SW 1271 (cell line): Measurements from ENCODE around the gene CYB5A.

Experiments used
- DNase-seq, 2 experiments: peaks; one replicate each; lab custom pipeline; 2025; lab: John Stamatoyannopoulos, UW

The CYB5A gene

GRCh38 chr18:74244554-74244953 is 47.2 kb downstream of the CYB5A start:
- no peak for DNase-seq

DNA sequence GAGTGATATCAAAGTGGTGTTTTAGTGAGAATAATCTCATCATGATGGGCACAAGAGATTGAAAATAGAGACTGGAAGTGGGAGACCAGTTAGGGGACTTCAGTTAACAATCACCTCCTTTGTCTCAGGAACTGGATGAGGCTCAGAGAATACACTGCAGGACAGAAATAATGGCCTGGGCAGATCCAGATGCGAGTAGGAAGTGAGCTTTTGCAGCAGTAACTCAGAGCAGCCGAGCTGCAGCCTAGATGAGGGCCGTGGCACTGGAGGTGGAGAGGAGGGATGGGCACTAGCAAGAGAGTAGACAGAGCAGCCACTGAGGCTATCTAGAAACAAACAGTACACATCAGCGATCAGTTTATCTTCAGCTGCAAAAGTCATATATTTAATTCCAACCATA is 48.6 kb downstream of the CYB5A start:
- DNase-seq = no peak

GRCh38 chr18:74242438-74243096 is 49.2 kb downstream of the CYB5A start:
- DNase-seq = no peak

DNA sequence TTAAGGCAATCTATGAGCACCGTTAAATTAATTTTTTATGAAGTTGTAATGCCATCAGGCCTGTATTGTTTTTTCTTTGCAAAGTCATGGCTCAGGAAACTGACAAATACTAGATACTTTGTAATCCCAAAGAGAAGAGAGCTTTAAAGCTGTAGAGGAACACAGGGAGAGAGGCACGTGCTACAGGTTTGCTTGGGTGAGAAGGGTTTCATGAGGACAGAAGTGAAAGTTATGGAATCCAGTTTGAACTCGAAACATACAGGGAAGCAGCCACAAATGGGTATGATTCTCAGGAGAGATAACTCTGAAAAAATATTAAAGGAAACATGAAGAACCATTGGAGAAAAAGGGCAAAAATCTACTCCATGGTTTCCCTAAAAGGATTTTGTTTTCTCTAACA is 49.8 kb downstream of the CYB5A start:
- DNase-seq = no peak

GRCh38 chr18:74241426-74241825 is 50.3 kb downstream of the CYB5A start:
- DNase-seq = no peak

GRCh38 chr18:74239567-74239966 is 52.2 kb downstream of the CYB5A start:
- DNase-seq = no peak

- no peak for DNase-seq
These were observed 57.2 kb downstream of the CYB5A start for GRCh38 chr18:74234326-74235171.

DNA sequence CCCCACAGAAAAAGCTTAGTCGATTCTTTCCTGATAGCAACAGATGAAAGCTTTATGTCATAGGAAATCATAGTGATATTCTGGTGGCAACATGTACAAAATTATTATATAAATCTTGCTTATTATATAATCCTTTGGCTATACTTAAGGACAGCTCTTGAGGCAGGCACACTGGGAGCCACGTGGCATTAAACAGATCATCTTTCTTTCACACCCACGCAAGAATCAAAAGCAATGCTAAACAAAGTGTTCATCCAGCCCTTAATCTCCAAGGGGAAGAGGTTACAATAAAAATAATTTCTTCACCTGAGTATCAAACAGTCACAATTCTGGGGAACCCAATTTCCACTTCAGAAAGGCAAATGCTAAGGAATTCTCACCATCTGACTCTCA is 57.8 kb downstream of the CYB5A start:
- no peak for DNase-seq

GRCh38 chr18:74230922-74231714 is 60.6 kb downstream of the CYB5A start:
- no peak for DNase-seq

- DNase-seq = no peak
These were observed 61.9 kb downstream of the CYB5A start for GRCh38 chr18:74229891-74230290.

- no peak for DNase-seq
These were observed 62.8 kb downstream of the CYB5A start for GRCh38 chr18:74229005-74229404.

DNA sequence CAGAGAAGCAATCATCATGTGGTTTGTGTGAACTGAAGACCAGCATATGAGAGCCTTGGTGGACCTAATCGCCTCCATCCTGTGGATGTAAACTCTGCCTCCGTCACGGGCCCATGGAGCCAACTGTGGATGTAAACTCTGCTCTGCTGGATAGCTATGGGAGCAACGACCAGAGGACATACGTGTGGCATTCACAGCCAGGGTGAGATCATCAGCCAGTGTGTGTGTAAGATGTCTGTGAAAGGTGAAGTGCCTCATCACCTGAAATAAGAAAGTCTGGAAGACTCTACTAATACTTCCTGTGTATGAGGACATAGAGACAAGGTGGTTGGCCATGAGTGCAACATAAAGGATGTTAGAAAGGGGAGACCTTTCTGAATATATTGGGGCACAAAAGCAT is 63.5 kb downstream of the CYB5A start:
- DNase-seq = no peak

- no peak for DNase-seq
These were observed 65.1 kb downstream of the CYB5A start for GRCh38 chr18:74226666-74227065.

DNA sequence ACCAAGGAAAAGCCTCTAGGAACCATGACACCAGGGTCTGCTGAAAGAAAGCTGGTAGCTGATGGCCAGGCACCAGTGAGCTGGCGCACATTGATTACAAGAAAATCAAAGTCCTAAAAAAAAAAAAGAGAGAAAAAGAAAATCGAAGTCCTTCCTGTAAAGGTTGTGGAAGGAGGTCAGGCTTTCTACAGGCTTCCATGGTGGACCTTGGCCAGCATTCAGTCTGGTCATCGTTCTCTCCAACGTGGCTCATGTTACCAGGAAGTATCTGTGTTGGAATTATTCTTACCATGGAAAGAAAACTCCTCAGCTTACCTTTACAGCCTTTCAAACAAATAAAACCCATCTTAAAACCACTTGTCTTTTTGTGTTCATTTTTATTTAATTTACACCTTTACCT is 65.6 kb downstream of the CYB5A start:
- no peak for DNase-seq

- no peak for DNase-seq
These were observed 66.4 kb downstream of the CYB5A start for GRCh38 chr18:74225193-74225840.

DNA sequence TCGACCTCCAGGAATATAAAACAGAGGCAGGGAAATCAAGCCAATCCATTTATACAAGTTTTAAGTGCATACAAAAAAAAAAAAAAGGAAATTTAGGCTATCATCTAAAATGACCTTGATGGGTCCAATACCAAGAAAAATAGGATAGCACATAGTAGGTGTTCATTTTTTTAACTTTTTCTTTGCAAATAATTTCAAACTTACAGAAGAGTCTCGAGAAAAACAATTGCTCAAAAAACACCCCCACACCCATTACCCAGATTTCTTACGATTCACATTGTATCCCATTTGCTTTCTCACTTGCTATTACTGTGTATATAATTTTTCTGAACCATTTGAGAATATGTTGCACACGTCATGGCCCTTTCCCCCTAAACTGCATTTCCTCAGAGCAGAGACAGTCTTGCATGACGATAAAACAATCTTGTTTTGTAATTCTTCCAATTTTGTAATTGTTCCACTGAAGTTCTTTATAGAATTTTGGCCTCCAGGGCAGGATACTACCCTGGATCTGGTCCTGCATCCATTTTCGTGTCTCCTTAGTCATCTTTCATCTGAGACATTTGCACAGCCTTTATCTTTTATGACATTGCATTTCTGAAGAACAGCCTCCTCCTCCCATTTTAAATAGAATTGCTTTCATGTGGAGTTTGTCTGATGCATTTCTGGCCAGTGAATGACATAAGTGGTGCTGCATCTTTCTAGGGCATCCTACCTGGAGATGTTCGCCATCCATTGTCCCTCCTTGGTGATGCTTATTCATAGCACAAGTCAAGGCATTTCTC is 68.9 kb downstream of the CYB5A start:
- no peak for DNase-seq

- no peak for DNase-seq
These were observed 70.7 kb downstream of the CYB5A start for GRCh38 chr18:74221081-74221480.

GRCh38 chr18:74219056-74219455 is 72.7 kb downstream of the CYB5A start:
- no peak for DNase-seq

- no peak for DNase-seq
These were observed 74.2 kb downstream of the CYB5A start for GRCh38 chr18:74217476-74218143.

DNA sequence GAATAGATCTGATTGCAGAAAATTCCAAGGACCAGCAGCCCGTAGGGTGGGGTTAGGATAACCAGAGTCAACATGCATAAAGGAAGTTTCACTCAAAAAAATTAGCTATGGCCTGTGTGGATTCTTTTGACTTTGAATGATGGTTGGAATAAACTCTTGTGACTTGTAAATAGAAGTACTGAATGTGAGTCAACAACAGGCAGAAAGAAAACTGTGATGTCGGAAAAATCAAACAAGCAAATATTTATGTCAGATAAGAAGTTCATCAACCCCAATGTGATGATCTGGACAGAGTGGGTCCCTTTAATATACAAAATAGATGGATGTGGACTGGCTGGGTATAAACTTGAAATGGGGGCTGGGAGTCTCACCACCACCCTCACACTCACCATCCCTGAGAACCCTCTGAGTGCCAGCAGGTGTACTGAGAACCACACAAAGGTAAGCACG is 75.1 kb downstream of the CYB5A start:
- DNase-seq = no peak

GRCh38 chr18:74215863-74216262 is 75.9 kb downstream of the CYB5A start:
- no peak for DNase-seq
